CD4-positive, alpha-beta T cell (primary cell): ENCODE data around the gene PBX4. TPM values are rescaled to one million over a fixed set of nuclear protein-coding genes. Genes with fewer than 3 reads are reported as not detected.

Experiments used
- ATAC-seq: fragments of 200-7000 bp; cut with Tn5 transposase; one replicate; pipeline ENCODE4 v1.10.0; 2022; ENCODE audit warnings: mild to moderate bottlenecking; ENCODE audit not compliant: poor library complexity
- CTCF ChIA-PET: fragments of 350-600 bp; sonication (Branson Sonifier 250); formaldehyde crosslinking; loops from one replicate; lab custom pipeline; 2021; ENCODE audit warnings: antibody characterized with exemption, inconsistent platforms; lab: Charles Lee
- POLR2A ChIA-PET: fragments of 350-600 bp; sonication (Branson Sonifier 250); formaldehyde crosslinking; loops from one replicate; lab custom pipeline; 2021; ENCODE audit warnings: antibody characterized with exemption, inconsistent platforms; lab: Charles Lee
- DNase-seq, 14 experiments: peaks; one replicate each; pipeline ENCODE4 v3.0.0-alpha.2; 2013 to 2020; ENCODE audit warnings: mixed read lengths in 2 of 14
- H3K27ac ChIP-seq, 2 donors: one replicate each; pipeline versions ENCODE4 v1.5.1 to v1.7.0; 2013; ENCODE audit warnings: low read length in 2 of 2, low read depth in 1 of 2, mild to moderate bottlenecking in 1 of 2
- H3K27me3 ChIP-seq, 2 experiments: 1 replicate in 1 of 2; 2 replicates in 1 of 2; pipeline versions ENCODE4 v1.6.1 to v1.7.0; 2013; ENCODE audit warnings: low read length in 2 of 2, control low read depth in 1 of 2, mild to moderate bottlenecking in 1 of 2, moderate library complexity in 1 of 2; ENCODE audit not compliant: insufficient read depth in 2 of 2, control insufficient read depth in 1 of 2
- H3K36me3 ChIP-seq: one replicate; pipeline ENCODE4 v1.6.1; 2013; ENCODE audit warnings: low read length, control low read depth; ENCODE audit not compliant: insufficient read depth
- H3K4me1 ChIP-seq: one replicate; pipeline ENCODE4 v1.6.1; 2013; ENCODE audit warnings: low read length, control low read depth; ENCODE audit not compliant: insufficient read depth
- H3K4me3 ChIP-seq: one replicate; pipeline ENCODE4 v1.5.1; 2013; ENCODE audit warnings: mild to moderate bottlenecking, low read length, moderate library complexity
- H3K9me3 ChIP-seq, 2 experiments: 1 replicate in 1 of 2; 2 replicates in 1 of 2; pipeline versions ENCODE4 v1.6.1 to v1.7.0; 2013; ENCODE audit warnings: low read length in 2 of 2, mild to moderate bottlenecking in 2 of 2, control low read depth in 1 of 2, moderate library complexity in 1 of 2; ENCODE audit not compliant: control insufficient read depth in 1 of 2, insufficient read depth in 1 of 2
- H3K27ac Mint-ChIP-seq: one replicate; pipeline ENCODE4 v1.8.0; 2020; ENCODE audit warnings: mixed read lengths
- H3K27me3 Mint-ChIP-seq: one replicate; pipeline ENCODE4 v1.8.0; 2021; ENCODE audit warnings: mixed read lengths
- H3K36me3 Mint-ChIP-seq: one replicate; pipeline ENCODE4 v1.8.0; 2021; ENCODE audit warnings: low read depth, mixed read lengths
- H3K4me1 Mint-ChIP-seq: one replicate; pipeline ENCODE4 v1.8.0; 2021; ENCODE audit warnings: low read depth, mixed read lengths
- H3K4me3 Mint-ChIP-seq: one replicate; pipeline ENCODE4 v1.8.0; 2020; ENCODE audit warnings: mild to moderate bottlenecking, mixed read lengths
- H3K9me3 Mint-ChIP-seq: one replicate; pipeline ENCODE4 v1.8.0; 2020; ENCODE audit warnings: mixed read lengths
- CTCF ChIP-seq: fragments of 200-600 bp; IDR thresholded peaks from one replicate; pipeline ENCODE4 v1.8.0; 2022; ENCODE audit warnings: antibody characterized with exemption, mild to moderate bottlenecking
- intact Hi-C, 2 experiments: fragments of 100-400 bp; cut with DNase I in 1 of 2; cut with micrococcal nuclease in 1 of 2; formaldehyde crosslinking; loops; one replicate each; pipeline versions ENCODE4 v1.15.1 to v1.9.0; 2023 to 2025; cut with DNase I, micrococcal nuclease
- total RNA-seq, 174 experiments: library from RNA in 2 of 174; stranded (reverse) in 2 of 174; gene quantifications; one replicate each; pipeline ENCODE4 v1.2.3 and lab custom pipeline; 2021 to 2026

The PBX4 gene
- total RNA-seq, 2 experiments from 2014 or later = 50.1 to 51.8 TPM

- H3K36me3 Mint-ChIP-seq = peaks cover 71% of the 10 kb centered on the region
- DNase-seq (no peak), ATAC-seq (no peak)
- POLR2A ChIA-PET = interaction anchor here (1.0 kb wide), 1 partner anchor 30 kb away, joined by 4 read pairs; no protein-coding TSS in a partner anchor
- Histone ChIP-seq H3K36me3 (peaks cover 70% of the 10 kb centered on the region), H3K27ac (no peak overlapping the region), H3K4me3 (no peak overlapping the region), H3K4me1 (peaks cover 20% of the 10 kb centered on the region), H3K9me3 (no peaks in the 10 kb centered on the region), H3K27me3 (no peaks in the 10 kb centered on the region)
- no peak overlapping the region for H3K4me3 Mint-ChIP-seq
- TF ChIP-seq CTCF = no peak
- H3K27me3 Mint-ChIP-seq = no peaks in the 10 kb centered on the region
- H3K4me1 Mint-ChIP-seq = peaks cover 12% of the 10 kb centered on the region
- CTCF ChIA-PET = no interaction called here
- no peak overlapping the region for H3K27ac Mint-ChIP-seq
- intact Hi-C loops = no loop called here
- no peaks in the 10 kb centered on the region for H3K9me3 Mint-ChIP-seq
Observed at GRCh38 chr19:19632661-19633060, 14.2 kb upstream of the PBX4 start.

- Mint-ChIP-seq H3K4me1 (peaks cover 23% of the 10 kb centered on the region), H3K9me3 (no peaks in the 10 kb centered on the region), H3K27me3 (no peaks in the 10 kb centered on the region), H3K36me3 (peaks cover 73% of the 10 kb centered on the region), H3K4me3 (peak overlapping the region; percentile 65), H3K27ac (peak overlapping the region; percentile 87)
- no peak for DNase-seq
- Histone ChIP-seq H3K9me3 (no peaks in the 10 kb centered on the region), H3K4me1 (peaks cover 33% of the 10 kb centered on the region), H3K27me3 (no peaks in the 10 kb centered on the region), H3K36me3 (peaks cover 59% of the 10 kb centered on the region), H3K27ac (no peak overlapping the region), H3K4me3 (no peak overlapping the region)
- intact Hi-C loops = no loop called here
- no peak for TF ChIP-seq CTCF
- ChIA-PET POLR2A (interaction anchor here (0.6 kb wide), 1 partner anchor 1877 kb away, joined by 3 read pairs; no protein-coding TSS in a partner anchor), CTCF (no interaction called here)
- no peak for ATAC-seq
Observed at GRCh38 chr19:19631346-19631745, 12.9 kb upstream of the PBX4 start.

- H3K27me3 Mint-ChIP-seq = no peaks in the 10 kb centered on the region
- peaks cover 35% of the 10 kb centered on the region for H3K4me1 ChIP-seq
- DNase-seq (peak in 1 of 14 experiments; percentile 18), ATAC-seq (no peak)
- no peak overlapping the region for H3K4me3 ChIP-seq
- intact Hi-C loops = no loop called here
- peaks cover 51% of the 10 kb centered on the region for H3K36me3 ChIP-seq
- H3K27me3 ChIP-seq = no peaks in the 10 kb centered on the region
- ChIA-PET CTCF (interaction anchor here (2.5 kb wide), 1 partner anchor 98 kb away, joined by 10 read pairs; no protein-coding TSS in a partner anchor), POLR2A (no interaction called here)
- H3K4me1 Mint-ChIP-seq = peaks cover 29% of the 10 kb centered on the region
- H3K27ac Mint-ChIP-seq = peak overlapping the region; percentile 87
- H3K27ac ChIP-seq = no peak overlapping the region
- peaks cover 68% of the 10 kb centered on the region for H3K36me3 Mint-ChIP-seq
- TF ChIP-seq CTCF = no peak
- H3K9me3 ChIP-seq = no peaks in the 10 kb centered on the region
- peak overlapping the region; percentile 38 for H3K4me3 Mint-ChIP-seq
- H3K9me3 Mint-ChIP-seq = no peaks in the 10 kb centered on the region
Observed at GRCh38 chr19:19630426-19630825, 11.9 kb upstream of the PBX4 start.
